ENCODE results near the gene PAIP2B. TPM values are rescaled to one million over a fixed set of nuclear protein-coding genes. Genes with fewer than 3 reads are reported as not detected.
"Not testable (repeated sequence)": the region's sequence is repeated elsewhere in the genome, so short reads cannot be mapped to it uniquely, and the experiment has no call there.

Gene PAIP2B
- total RNA-seq, 1 donor from 2014 or later = 10.8 TPM

- no peak for DNase-seq (ENCODE audit: low spot score in 2 of 2, unreplicated experiment in 2 of 2)
- no peaks in the 10 kb centered on the region for H3K9me3 Mint-ChIP-seq
- peaks cover 8% of the 10 kb centered on the region for H3K27me3 Mint-ChIP-seq (ENCODE audit: low read depth)
- peaks cover 9% of the 10 kb centered on the region for H3K36me3 Mint-ChIP-seq
- TF ChIP-seq CTCF (IDR thresholded peaks at IDR 0.05; ENCODE audit: unreplicated experiment) = no peak
- no peaks in the 10 kb centered on the region for H3K4me1 Mint-ChIP-seq
- H3K27ac Mint-ChIP-seq = no peak overlapping the region
- H3K4me3 Mint-ChIP-seq = no peak overlapping the region
Observed at GRCh38 chr2:71206271-71206670, 20.6 kb downstream of the PAIP2B start.

GRCh38 chr2:71191570-71191943 lies 35.3 kb downstream of the PAIP2B start:
- DNase-seq (ENCODE audit: low spot score in 2 of 2, unreplicated experiment in 2 of 2) = no peak
- no peaks in the 10 kb centered on the region for H3K4me1 Mint-ChIP-seq
- H3K4me3 Mint-ChIP-seq = no peak overlapping the region
- peaks cover 15% of the 10 kb centered on the region for H3K36me3 Mint-ChIP-seq
- peaks cover 27% of the 10 kb centered on the region for H3K9me3 Mint-ChIP-seq
- no peak for TF ChIP-seq CTCF (IDR thresholded peaks at IDR 0.05; ENCODE audit: unreplicated experiment)
- no peak overlapping the region for H3K27ac Mint-ChIP-seq
- H3K27me3 Mint-ChIP-seq (ENCODE audit: low read depth) = peaks cover 3% of the 10 kb centered on the region

GRCh38 chr2:71190656-71191569 lies 36.0 kb downstream of the PAIP2B start:
- peaks cover 21% of the 10 kb centered on the region for H3K9me3 Mint-ChIP-seq
- no peak overlapping the region for H3K4me3 Mint-ChIP-seq
- no peak for TF ChIP-seq CTCF (IDR thresholded peaks at IDR 0.05; ENCODE audit: unreplicated experiment)
- H3K4me1 Mint-ChIP-seq = no peaks in the 10 kb centered on the region
- no peak for DNase-seq (ENCODE audit: low spot score in 2 of 2, unreplicated experiment in 2 of 2)
- no peak overlapping the region for H3K27ac Mint-ChIP-seq
- H3K27me3 Mint-ChIP-seq (ENCODE audit: low read depth) = peaks cover under 1% of the 10 kb centered on the region
- H3K36me3 Mint-ChIP-seq = peaks cover 9% of the 10 kb centered on the region

GRCh38 chr2:71187589-71187988 lies 39.3 kb downstream of the PAIP2B start:
- no peak for DNase-seq (ENCODE audit: low spot score in 2 of 2, unreplicated experiment in 2 of 2)
- no peaks in the 10 kb centered on the region for H3K27me3 Mint-ChIP-seq (ENCODE audit: low read depth)
- no peak overlapping the region for H3K27ac Mint-ChIP-seq
- H3K4me3 Mint-ChIP-seq = no peak overlapping the region
- peaks cover 4% of the 10 kb centered on the region for H3K36me3 Mint-ChIP-seq
- no peaks in the 10 kb centered on the region for H3K4me1 Mint-ChIP-seq
- H3K9me3 Mint-ChIP-seq = no peaks in the 10 kb centered on the region
- TF ChIP-seq CTCF (IDR thresholded peaks at IDR 0.05; ENCODE audit: unreplicated experiment) = no peak

- Mint-ChIP-seq H3K27ac (no peak overlapping the region), H3K9me3 (no peaks in the 10 kb centered on the region), H3K4me3 (no peak overlapping the region), H3K27me3 (ENCODE audit: low read depth) (no peaks in the 10 kb centered on the region), H3K36me3 (peaks cover 4% of the 10 kb centered on the region), H3K4me1 (no peaks in the 10 kb centered on the region)
- no peak for DNase-seq (ENCODE audit: low spot score in 2 of 2, unreplicated experiment in 2 of 2)
- no peak for TF ChIP-seq CTCF (IDR thresholded peaks at IDR 0.05; ENCODE audit: unreplicated experiment)
Observed at GRCh38 chr2:71186973-71187372, 39.9 kb downstream of the PAIP2B start.

GRCh38 chr2:71183306-71184115 lies 43.4 kb downstream of the PAIP2B start:
- H3K9me3 Mint-ChIP-seq; H3K27ac Mint-ChIP-seq; H3K36me3 Mint-ChIP-seq; DNase-seq (ENCODE audit: low spot score in 2 of 2, unreplicated experiment in 2 of 2); H3K27me3 Mint-ChIP-seq (ENCODE audit: low read depth); H3K4me3 Mint-ChIP-seq; H3K4me1 Mint-ChIP-seq: not testable (repeated sequence)
